HG02763 (cell line): ENCODE data around the gene GALNT9.

Experiments used
- ATAC-seq: cut with Tn5 transposase; IDR thresholded peaks from one replicate; pipeline ENCODE4 v1.9.1; 2021; ENCODE audit warnings: mild to moderate bottlenecking, moderate library complexity; ENCODE audit not compliant: unreplicated experiment

The GALNT9 gene

DNA sequence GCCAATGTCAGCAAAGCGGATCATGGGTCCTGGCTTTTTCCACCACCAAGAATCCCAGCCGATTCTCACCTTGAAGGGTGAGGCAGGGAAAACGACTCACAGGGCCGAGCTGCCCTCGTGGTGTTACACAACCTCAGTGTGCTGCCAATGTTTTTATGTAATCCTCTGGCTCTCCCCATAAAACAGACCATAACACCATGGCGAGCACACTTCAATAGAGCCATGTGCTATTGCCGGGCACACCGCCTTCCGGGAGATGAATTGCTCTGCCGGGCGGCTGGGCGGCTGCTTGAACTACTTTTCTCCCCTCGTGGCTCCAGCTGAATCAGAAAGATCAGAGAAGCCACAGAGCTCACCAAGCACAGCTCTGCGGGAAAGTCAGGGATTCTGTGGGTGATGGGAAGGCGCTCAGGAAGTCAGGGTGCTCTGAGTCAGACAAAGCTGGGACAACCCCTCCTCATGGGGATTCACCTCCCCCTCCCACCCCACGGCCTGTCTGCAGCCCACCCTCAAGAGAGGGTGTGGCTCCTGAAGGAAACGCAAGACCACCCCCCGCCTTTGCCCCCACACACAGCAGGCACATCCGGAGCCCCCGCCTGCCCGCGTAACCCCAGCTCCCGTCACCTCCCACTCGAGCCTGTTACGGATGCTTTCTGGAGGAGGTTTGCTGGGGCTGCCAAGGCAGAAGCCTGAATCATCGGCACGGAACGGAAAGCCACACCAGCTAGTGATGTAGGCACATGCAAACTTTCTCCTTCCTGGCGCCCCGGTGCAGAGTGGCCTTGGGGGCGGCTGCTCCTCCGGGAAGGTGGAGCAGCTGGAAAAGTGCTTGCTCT lies 1.8 kb downstream of the GALNT9 start:
- ATAC-seq: no peak

DNA sequence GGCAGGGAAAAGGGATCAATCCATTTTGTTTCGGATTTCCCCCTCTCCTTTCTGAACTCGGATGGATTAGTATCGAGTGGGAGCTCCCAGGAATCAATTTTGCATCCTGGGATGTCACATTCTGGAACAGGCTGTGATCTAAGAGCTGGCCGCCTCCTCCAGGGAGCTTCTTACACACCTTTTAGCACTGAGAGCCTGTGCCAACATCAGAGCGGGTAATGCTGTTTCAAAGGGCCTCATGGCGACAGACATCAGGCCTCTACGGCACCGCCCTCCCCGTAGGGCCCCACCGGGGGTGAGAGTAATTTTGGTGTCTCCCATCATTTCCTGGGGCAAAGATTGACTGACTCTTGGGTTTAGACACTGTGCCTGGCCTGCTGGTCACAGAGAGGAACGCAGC lies 2.7 kb downstream of the GALNT9 start:
- ATAC-seq: no peak

DNA sequence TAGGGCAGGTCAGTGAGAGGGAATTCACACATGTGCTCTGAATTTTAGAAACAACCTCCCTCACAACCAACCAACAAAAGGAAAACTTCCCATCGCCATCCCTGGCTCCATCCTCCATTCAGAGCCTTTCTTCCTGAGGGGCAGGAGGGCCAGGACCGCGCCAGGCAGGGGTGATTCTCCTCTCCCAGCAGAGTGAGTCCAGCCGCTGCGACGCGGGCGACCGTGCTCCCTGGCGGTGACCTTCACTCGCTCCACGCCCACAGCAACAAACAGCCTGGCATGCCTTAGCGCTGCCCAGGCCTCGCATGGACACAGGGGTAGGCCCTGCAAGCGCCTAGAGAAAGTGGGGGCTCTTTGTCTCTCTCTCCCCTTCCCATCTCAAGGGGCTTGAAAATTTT lies 3.7 kb downstream of the GALNT9 start:
- no peak for ATAC-seq

DNA sequence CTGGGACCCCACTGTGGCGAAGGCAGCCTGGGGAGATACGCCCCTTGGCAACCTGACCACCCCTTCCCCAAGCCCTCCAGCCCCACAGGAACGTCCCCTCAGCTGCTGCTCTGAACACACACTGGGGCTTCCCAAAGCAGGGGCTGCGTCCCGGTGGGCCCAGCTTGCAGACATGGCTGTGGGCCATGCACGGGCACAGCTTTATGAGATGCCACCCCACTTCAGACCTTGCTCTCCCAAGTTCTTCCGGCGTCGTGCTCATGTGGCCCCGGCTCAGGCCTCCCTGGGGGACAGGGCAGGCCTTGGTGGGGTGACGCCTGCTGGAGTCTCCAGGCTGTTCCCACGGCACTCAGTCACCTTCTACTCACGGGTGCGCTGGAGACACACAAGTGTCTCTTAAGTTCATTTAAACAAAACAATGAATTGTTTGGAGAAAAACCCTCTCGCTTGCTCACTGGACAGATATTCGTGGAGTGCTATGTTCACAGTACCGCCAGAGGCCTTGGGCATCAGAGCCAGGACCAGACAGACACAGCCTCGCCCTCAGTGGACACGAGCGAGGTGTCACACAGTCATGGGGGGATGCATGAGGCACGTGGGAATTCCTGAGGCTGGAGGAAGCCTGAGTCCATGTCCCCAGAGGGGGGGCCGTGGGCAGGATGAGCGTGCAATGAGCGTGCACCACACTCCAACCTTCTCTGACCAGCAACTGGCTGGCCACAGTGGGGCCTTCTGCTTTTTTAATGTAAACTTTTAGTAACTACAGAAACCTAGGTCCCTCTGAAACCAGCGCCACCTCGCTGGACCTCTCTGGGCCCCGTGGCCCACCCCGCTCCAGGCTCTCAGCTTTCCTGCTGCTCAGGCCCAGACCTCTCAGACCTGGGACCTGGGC lies 4.3 kb downstream of the GALNT9 start:
- ATAC-seq: no peak

DNA sequence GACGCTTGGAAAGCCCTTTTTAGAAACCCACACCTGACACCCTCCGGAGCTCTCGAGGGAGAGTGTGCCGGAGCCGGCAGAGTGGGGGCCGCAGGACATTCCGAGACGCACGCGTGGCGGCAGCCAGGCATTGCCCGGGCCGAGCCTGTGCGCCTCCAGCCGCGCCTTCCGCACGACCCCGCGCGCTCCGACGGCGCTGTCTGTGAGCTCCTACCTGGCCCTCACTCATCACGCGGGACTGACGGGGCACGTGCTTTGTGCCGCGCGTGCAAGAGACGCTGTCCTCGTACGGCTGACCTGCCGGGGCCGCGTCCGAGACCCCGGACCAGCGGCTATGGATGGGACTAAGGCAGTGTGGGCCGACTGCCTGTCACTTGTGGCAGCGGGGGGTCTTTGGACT lies 5.2 kb downstream of the GALNT9 start:
- no peak for ATAC-seq

DNA sequence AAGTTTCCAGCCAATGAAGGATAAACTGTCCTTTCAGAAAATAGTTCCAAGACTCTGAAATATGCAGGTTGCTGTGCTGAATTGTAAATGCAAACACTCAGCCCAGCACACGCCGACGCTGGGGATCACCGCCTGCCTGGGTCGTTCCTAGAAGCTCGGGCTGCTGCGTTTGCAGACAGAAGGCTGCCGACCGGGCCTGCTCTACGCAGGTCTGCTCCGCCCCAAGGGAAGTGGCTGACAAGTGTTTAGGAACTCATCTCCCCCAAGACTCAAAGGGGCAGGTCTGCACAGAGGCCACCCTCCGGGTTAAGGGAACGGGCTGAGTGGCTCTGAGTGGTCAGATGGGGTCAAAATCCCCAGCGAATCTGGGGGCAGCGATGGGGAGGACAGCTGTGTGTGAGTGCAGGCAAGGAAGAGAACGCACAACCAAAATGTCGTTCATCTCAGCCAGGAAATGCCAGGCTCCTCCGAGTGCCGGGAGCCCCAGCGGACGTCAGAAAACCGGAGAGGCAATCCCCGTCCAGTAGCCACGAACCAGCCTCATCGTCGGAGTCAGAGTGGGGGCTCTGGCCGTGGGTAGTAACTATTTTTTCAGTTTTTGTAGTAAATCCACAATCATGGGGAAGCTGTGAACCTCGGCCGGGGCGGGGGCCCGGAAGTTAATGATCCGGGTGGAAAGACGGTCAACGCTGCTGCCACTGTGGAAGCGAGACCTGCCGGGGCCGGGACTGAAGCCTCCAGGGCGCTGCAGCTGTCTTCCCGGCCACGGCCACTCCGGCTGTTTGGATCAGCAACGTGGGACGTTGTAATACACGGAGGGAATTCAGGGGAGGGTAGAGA lies 6.0 kb downstream of the GALNT9 start:
- no peak for ATAC-seq

DNA sequence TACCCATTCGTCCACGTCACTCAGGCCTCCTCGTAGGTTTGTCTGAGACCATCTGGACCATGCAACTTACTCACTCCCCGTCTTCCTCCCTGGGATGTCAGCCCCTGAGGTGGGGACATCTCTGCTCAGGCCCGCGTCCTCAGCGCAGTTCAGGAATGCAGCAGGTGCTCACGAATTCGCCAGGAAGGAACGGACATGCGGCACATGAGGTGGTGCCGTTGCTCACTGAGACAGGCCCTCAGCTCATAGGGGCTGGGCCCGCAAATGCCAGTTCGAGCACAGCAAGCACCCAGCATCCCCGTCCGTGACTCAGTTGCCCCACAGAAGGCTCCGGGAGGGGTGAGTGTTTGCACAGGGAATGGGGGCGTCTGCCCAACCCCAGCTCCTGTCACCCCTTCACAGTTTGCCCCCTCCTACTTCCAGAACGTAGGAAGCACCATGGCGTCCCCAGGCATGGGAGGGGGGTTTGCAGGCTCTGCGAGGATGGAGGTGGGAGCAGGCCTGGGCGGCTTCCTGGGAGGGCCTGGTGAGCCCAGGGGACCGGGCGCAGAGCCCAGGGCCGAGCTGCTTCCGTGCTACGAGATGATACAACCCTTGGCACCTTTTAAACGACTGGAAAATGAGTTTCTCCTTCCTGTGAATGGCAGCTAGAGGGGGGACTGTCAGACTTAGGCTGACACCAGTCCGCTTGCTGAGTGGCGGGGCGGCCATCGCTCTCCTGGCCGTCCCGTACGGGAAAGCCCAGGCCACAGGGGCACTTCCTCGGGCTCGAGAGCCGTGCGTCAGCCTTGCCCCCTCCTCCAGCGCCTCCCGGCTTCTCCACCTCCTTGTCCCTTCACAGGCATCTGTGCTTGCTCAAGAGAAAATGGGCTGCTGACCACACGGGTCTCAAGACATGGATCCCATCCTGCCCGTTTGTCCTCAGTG lies 6.9 kb downstream of the GALNT9 start:
- ATAC-seq: no peak

DNA sequence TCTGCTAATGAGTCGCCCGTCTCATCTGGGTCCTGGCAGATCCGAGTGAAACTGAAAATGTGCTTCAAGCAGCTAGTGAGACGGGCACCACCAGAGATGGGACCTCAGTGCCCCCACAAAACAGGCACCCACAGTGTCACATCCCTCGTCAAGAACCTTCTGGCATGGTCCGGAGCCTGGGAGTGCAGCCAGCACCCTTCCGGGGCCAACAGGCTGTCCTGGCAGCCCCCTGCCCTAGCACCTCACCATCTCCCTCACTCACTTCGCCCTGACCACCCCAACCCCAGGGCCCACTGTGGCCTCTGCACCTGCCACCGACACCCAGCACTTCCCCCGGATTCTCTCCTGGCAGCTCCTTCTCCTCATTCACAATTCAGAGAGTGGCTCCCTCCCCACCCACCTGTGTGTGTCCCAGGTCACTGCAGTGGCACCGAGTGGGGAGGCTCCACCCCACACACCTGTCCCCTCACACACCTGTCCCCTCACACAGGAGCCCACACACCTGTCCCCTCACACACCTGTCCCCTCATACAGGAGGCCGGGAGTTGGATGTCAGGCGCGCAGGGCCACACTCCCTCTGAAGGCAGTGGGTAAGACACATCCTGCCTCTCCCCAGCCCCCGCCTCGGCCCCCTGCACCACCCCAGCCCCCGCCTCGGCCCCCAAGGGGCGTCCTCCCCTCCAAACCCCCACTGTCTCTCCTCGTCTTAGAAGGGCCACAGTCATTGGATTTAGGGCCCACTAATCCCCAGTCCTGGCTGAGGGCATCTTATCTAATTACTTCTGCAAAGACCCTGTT lies 7.9 kb downstream of the GALNT9 start:
- ATAC-seq: no peak

DNA sequence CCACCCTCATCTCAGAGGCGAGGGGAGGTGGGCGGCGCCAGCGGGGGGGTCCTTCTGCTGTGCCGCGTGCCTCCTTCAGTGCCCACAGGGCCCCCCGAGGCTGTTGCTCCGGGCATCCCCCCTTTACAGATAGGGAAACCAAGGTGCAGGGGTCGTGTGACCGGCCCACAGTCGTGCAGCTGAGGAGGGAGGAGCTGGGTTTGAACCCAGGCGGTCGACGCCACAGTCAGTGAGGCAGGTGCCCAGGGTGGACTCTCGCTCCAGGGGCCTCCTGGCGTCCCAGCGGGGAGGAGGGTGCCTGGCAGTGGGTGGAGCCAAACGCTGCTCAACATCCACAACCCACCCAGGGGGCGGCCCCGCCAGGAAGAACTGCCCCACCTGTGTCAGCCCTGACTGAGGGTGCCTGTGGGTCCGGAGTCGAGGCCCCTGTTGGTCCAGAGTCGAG lies 8.6 kb downstream of the GALNT9 start:
- ATAC-seq: no peak

DNA sequence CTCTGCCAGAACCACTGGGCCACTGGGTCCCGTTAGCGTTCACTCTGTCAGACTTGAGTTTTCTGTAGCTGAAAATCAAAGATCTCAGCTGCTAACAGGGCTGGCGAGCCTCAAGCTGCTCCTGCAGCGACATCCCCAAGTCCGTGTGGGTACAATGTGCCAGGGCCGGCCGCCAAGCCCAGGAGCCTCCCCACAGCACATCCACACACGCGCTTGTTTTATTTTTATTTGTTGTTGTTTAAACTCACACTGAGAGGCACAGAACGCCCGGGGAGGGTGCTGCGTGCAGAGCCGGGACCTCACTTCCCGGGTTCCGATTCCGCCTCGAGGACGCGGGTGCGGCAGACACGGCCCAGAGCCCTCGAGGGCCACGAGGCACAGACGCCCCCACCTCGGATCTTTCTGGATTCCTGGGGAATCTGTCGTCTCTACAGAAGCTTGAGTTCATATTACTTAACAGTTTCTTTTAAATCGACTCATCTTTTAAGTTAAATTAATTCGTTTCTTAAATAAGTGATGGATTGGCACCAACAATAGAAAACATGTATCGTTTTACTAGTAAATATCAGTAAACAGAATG lies 9.3 kb downstream of the GALNT9 start:
- no peak for ATAC-seq

DNA sequence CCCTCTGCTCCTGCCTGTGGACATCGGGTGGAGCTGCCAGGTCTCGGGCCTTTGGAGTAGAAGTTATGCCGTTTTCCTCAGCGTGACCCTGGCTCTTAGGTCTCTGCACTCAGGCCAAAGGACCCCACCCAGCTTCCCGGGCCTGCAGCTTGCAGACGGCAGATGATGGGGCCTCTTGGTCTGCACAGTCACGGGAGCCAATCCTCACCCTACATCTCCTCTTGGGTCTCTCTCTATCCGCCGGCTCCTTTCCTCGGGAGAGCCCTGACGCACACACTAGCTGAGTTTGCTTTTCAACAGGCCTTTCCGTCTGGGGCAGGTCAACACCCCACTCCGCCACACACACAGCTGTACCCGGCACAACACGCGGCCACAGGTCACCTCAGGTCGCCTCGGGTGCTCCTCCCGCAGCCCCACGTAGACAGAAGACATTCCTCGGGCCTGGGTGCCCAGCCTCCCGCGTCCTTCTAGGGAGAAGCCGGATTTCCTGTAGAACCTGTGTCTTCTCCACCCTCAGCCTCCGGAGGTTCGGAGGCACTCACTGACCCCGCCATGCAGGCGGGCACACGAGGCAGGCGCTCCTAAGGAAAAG lies 9.9 kb downstream of the GALNT9 start:
- ATAC-seq: no peak

DNA sequence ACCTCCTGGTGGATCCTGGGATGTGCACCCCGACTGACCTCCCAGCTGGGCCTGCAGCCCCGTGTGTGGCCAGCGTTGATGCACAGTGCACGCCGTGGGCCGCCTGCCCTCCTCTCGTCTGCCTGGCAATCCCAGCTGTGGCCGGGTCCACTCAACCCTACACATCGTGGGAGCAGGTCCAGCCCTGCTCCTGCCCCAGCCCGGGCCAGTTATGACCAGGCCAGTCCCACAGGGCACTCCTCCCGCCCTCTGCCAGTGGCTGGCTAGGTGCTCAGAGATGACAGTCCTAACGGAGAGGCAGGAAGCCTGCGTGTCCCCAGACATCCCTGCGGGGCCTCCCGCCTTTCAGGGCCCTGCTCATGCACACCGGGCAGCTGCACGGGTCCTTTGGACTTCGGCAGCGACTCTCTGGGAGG lies 10.8 kb downstream of the GALNT9 start:
- no peak for ATAC-seq

DNA sequence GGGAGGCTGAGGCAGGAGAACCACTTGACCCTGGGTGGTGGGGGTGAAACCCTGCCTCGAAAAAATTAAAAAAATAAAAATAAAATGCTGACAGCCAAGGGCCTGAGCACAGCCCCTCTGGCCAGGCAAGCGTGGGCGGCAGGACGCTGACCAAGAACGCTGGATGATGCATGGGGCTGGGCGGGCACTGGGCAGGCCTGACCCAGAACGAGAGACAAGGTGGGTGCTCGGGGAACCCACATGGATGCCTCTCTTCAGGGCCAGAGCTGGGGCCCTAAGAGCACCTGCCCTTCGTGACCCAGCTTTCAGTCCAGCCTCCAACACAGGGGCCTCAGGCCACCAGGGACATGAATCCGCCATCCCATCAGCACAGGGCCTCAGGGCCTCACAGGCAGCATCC lies 11.3 kb downstream of the GALNT9 start:
- no peak for ATAC-seq

DNA sequence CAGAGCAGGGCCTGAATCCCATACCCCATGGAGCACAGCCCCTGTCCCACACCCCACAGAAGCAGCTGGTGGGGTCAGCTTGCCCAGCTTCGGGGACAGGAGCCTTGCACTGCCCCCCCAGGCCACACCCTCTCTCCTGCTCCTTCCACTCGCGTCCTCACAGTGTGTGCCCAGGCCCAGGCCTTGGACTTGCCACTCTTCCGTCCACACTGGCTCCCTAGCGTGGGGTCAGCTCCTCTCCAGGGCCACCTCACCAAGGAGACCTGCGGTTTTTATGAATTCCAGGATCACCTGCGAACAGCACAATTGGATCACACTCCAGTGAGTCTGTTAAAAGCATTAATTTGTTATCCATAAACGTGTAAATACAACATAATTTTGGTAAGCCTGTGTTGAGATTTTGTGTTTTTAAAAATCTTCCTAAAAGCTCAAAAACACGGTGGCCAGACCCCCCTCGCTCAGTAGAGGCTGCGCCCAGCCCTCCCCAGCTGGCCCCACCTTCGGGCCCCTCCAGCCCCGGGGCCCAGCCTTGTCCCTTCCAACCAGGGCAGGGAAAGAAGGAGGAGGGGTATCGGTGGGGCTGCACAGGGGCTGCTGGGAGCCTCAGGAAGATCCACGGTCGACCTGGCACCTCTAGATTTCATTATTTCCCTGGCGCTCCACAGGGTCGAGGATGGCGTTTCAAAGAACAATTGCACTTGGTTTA lies 12.0 kb downstream of the GALNT9 start:
- no peak for ATAC-seq

DNA sequence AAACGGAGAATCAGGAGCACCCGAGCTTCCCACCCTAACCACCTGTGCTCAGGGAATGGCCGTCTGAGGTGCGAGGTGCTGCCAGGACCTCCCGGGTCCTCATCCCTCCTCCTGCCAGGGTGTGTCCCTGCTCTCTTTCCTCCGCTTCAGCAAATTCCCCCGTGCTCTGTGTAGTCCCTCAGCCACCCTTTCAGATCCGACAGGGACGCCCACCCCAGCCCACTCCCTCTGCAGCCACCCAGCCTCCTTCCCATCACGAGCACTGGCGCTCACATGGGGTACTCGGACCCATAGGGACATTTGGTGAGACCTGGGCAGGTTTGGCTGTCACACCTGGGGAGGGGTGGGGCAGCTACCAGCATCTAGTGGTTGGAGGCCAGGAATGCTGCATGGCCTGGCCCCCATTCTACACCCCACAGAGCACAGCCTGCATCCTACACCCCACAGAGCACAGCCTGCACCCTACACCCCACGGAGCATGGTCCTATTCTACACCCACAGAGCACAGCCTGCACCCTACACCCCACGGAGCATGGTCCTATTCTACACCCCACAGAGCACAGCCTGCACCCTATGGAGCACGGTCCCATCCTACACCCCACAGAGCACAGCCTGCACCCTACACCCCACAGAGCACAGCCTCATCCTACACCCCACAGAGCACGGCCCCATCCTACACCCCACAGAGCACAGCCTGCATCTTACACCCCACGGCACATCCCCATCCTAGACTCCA lies 12.7 kb downstream of the GALNT9 start:
- ATAC-seq: no peak

DNA sequence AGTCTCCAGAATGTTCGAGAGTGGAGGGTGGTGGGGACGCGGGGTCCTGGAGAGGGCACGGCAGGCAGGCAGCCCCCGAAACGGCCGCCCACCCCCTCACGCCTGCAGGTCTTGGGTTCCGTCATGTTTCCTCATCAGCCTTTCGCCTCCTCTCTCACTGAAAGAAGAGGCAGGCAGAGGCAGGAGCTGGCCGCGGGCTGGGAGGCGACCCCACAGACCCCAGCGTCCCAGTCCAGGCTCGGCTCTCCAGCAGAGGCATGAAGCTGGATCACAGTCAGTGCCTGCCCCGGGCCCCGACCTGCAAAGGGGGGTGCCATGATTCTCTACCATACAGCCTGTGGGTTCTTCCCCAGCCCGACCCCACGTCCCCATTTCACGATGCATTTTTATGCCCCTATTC lies 13.4 kb downstream of the GALNT9 start:
- ATAC-seq: no peak

DNA sequence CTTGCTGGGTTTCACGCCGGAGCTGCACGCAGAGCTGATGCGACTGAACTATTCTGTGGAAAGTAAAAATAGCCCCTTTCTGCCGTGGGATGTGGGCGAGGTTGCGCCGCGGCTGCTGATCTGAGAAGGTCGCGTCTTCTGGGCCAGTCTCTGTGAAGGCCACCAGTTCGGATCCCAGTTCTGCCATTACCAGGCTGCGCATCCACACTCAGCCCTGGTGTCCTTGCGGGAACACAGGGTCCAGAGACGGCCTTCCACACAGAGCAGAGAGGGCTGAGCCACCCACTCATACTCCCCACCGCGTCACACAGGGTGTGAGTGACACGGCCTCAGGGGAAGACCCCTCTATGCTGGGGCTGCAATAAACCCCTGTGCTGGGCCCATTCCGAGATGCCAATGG lies 13.9 kb downstream of the GALNT9 start:
- ATAC-seq: no peak
